Spleen (tissue), 7 donors: ENCODE results near the gene DDX41.

Experiments
- CTCF ChIP-seq, 11 experiments: fragments of 200-600 bp in 7 of 11; fragments of 450-650 bp in 4 of 11; sonication (generic) in 4 of 11; IDR thresholded peaks in 8 of 11; conservative IDR thresholded peaks in 3 of 11; 1 replicate in 7 of 11; 2 replicates in 4 of 11; pipeline versions ENCODE4 v1.4.0 to v1.8.0; 2016 to 2021; ENCODE audit warnings: antibody characterized with exemption in 11 of 11, inconsistent platforms in 4 of 11, mild to moderate bottlenecking in 1 of 11
- POLR2AphosphoS5 ChIP-seq, 3 donors: sonication (generic); formaldehyde crosslinking; IDR thresholded peaks; one replicate each; pipeline ENCODE4 v1.5.1; 2017; ENCODE audit warnings: antibody characterized with exemption in 3 of 3
- donor health status: DM: no; HTN: no; CAD: no; lungs with moderate emphysema.
- donor health status: DM: no; HTN: no; CAD: no.
- donor health status: DM: no; HTN: no; CAD: no.

- no peak for TF ChIP-seq CTCF (IDR thresholded peaks at IDR 0.05 in 8 of 11, conservative IDR thresholded peaks at IDR 0.05 in 3 of 11)
- peak in 1 of 3 donors; percentile 15 for TF ChIP-seq POLR2AphosphoS5 (IDR thresholded peaks at IDR 0.05)
Measured at GRCh38 chr5:177527595-177527994, 10.8 kb upstream of the DDX41 start.
